H9 (cell line): ENCODE results near the gene ZBTB45. TPM values are rescaled to one million over a fixed set of nuclear protein-coding genes. Genes with fewer than 3 reads are reported as not detected.

ENCODE experiments used
- DNase-seq: peaks from one replicate; pipeline ENCODE4 v3.0.0-alpha.2; 2017
- H2AFZ ChIP-seq: one replicate; pipeline ENCODE4 v1.6.1; 2013; ENCODE audit warnings: mild to moderate bottlenecking, low read length, control low read depth, moderate library complexity
- H2AK5ac ChIP-seq: 2 replicates; pipeline ENCODE4 v1.6.1; 2013; ENCODE audit warnings: low read length, control low read depth, mixed read lengths; ENCODE audit not compliant: insufficient read length
- H2BK120ac ChIP-seq: one replicate; pipeline ENCODE4 v1.6.1; 2013; ENCODE audit warnings: low read depth, mild to moderate bottlenecking, low read length, control low read depth, inconsistent platforms; ENCODE audit not compliant: poor library complexity, severe bottlenecking
- H2BK12ac ChIP-seq: 2 replicates; pipeline ENCODE4 v1.6.1; 2013; ENCODE audit warnings: low read length, control low read depth, mixed read lengths, low read depth; ENCODE audit not compliant: insufficient read length
- H2BK15ac ChIP-seq: 2 replicates; pipeline ENCODE4 v1.6.1; 2013; ENCODE audit warnings: low read depth, low read length, control low read depth
- H2BK20ac ChIP-seq: one replicate; pipeline ENCODE4 v1.6.1; 2013; ENCODE audit warnings: low read depth, mild to moderate bottlenecking, low read length, control low read depth, inconsistent platforms; ENCODE audit not compliant: poor library complexity, severe bottlenecking
- H2BK5ac ChIP-seq: 2 replicates; pipeline ENCODE4 v1.6.1; 2013; ENCODE audit warnings: low read length, control low read depth, mixed read lengths; ENCODE audit not compliant: insufficient read length
- H3K14ac ChIP-seq: 2 replicates; pipeline ENCODE4 v1.6.1; 2013; ENCODE audit warnings: low read length, control low read depth; ENCODE audit not compliant: insufficient read depth
- H3K18ac ChIP-seq: 2 replicates; pipeline ENCODE4 v1.6.1; 2013; ENCODE audit warnings: low read depth, mild to moderate bottlenecking, mixed read lengths, low read length, control low read depth; ENCODE audit not compliant: insufficient read length
- H3K23ac ChIP-seq: 2 replicates; pipeline ENCODE4 v1.6.1; 2013; ENCODE audit warnings: low read length, control low read depth, mixed read lengths, low read depth; ENCODE audit not compliant: insufficient read length
- H3K23me2 ChIP-seq: 2 replicates; pipeline ENCODE4 v1.6.1; 2013; ENCODE audit warnings: low read depth, mild to moderate bottlenecking, mixed read lengths, low read length, control low read depth; ENCODE audit not compliant: insufficient read length, poor library complexity, severe bottlenecking
- H3K27ac ChIP-seq: 2 replicates; pipeline ENCODE4 v1.5.1; 2013; ENCODE audit warnings: low read length, control low read depth, mixed read lengths, low read depth; ENCODE audit not compliant: insufficient read length
- H3K27me3 ChIP-seq: 2 replicates; pipeline ENCODE4 v1.6.1; 2013; ENCODE audit warnings: low read length, control low read depth, inconsistent platforms; ENCODE audit not compliant: insufficient read depth
- H3K4ac ChIP-seq: 2 replicates; pipeline ENCODE4 v1.6.1; 2013; ENCODE audit warnings: low read depth, mild to moderate bottlenecking, control low read depth, inconsistent platforms, low read length, moderate library complexity
- H3K4me1 ChIP-seq: 2 replicates; pipeline ENCODE4 v1.6.1; 2013; ENCODE audit warnings: low read length, control low read depth, inconsistent platforms; ENCODE audit not compliant: insufficient read depth
- H3K4me2 ChIP-seq: 2 replicates; pipeline ENCODE4 v1.6.1; 2013; ENCODE audit warnings: low read length, control low read depth, mixed read lengths; ENCODE audit not compliant: insufficient read length, insufficient read depth
- H3K56ac ChIP-seq: 2 replicates; pipeline ENCODE4 v1.6.1; 2013; ENCODE audit warnings: low read depth, mild to moderate bottlenecking, mixed read lengths, low read length, control low read depth; ENCODE audit not compliant: insufficient read length
- H3K79me1 ChIP-seq: 2 replicates; pipeline ENCODE4 v1.6.1; 2013; ENCODE audit warnings: low read depth, mild to moderate bottlenecking, moderate library complexity, low read length, control low read depth, inconsistent platforms; ENCODE audit not compliant: insufficient read depth, poor library complexity, severe bottlenecking
- H3K79me2 ChIP-seq: 2 replicates; pipeline ENCODE4 v1.6.1; 2013; ENCODE audit warnings: low read length, control low read depth, inconsistent platforms; ENCODE audit not compliant: insufficient read depth
- H3K9ac ChIP-seq: 2 replicates; pipeline ENCODE4 v1.6.1; 2013; ENCODE audit warnings: low read length, control low read depth, mixed read lengths; ENCODE audit not compliant: insufficient read length; ENCODE audit errors: extremely low read depth
- H3K9me3 ChIP-seq: one replicate; pipeline ENCODE4 v1.6.1; 2013; ENCODE audit warnings: low read depth, low read length, inconsistent platforms; ENCODE audit not compliant: control insufficient read depth
- H3T11ph ChIP-seq: one replicate; pipeline ENCODE4 v1.6.1; 2013; ENCODE audit warnings: mild to moderate bottlenecking, low read length, control low read depth, inconsistent platforms
- H4K20me1 ChIP-seq: one replicate; pipeline ENCODE4 v1.6.1; 2013; ENCODE audit not compliant: control insufficient read depth, insufficient read length, insufficient read depth
- H4K5ac ChIP-seq: 2 replicates; pipeline ENCODE4 v1.6.1; 2013; ENCODE audit warnings: low read depth, mild to moderate bottlenecking, mixed read lengths, low read length, control low read depth; ENCODE audit not compliant: insufficient read length
- H4K8ac ChIP-seq: replicated peaks from 2 replicates; pipeline ENCODE4 v1.6.1; 2013; ENCODE audit warnings: low read length, control low read depth, mixed read lengths, low read depth; ENCODE audit not compliant: insufficient read length
- H4K91ac ChIP-seq: 2 replicates; pipeline ENCODE4 v1.6.1; 2013; ENCODE audit warnings: low read depth, mild to moderate bottlenecking, moderate library complexity, mixed read lengths, low read length, control low read depth; ENCODE audit not compliant: insufficient read length
- H3K27ac Mint-ChIP-seq, 3 experiments: 2 replicates in 2 of 3; 3 replicates in 1 of 3; pipeline ENCODE4 v1.8.0; 2020 to 2021; ENCODE audit warnings: mixed read lengths in 3 of 3, mild to moderate bottlenecking in 1 of 3, moderate library complexity in 1 of 3
- H3K27me3 Mint-ChIP-seq: 2 replicates; pipeline ENCODE4 v1.8.0; 2021; ENCODE audit warnings: low read depth, mild to moderate bottlenecking, moderate library complexity, mixed read lengths
- H3K36me3 Mint-ChIP-seq, 3 experiments: 2 replicates in 2 of 3; 3 replicates in 1 of 3; pipeline ENCODE4 v1.8.0; 2020 to 2021; ENCODE audit warnings: low read depth in 3 of 3, mixed read lengths in 3 of 3; ENCODE audit not compliant: insufficient read depth in 1 of 3
- H3K4me1 Mint-ChIP-seq, 2 experiments: 2 replicates each; pipeline ENCODE4 v1.8.0; 2020; ENCODE audit warnings: mixed read lengths in 2 of 2
- H3K4me3 Mint-ChIP-seq, 2 experiments: 2 replicates in 1 of 2; 3 replicates in 1 of 2; pipeline ENCODE4 v1.8.0; 2020 to 2021; ENCODE audit warnings: mild to moderate bottlenecking in 2 of 2, mixed read lengths in 2 of 2, moderate library complexity in 1 of 2
- H3K9me3 Mint-ChIP-seq, 2 experiments: 2 replicates in 1 of 2; 3 replicates in 1 of 2; pipeline ENCODE4 v1.8.0; 2020; ENCODE audit warnings: mild to moderate bottlenecking in 2 of 2, mixed read lengths in 2 of 2, moderate library complexity in 1 of 2
- CTCF ChIP-seq: fragments of 200-600 bp; sonication (generic); conservative IDR thresholded peaks from 3 replicates; pipeline ENCODE4 v1.8.0; 2021; ENCODE audit warnings: antibody characterized with exemption, mild to moderate bottlenecking
- WGBS: extraction: QIAGEN DNeasy Blood & Tissue Kit; methylation state at CpG from one replicate; pipeline ENCODE4 v1.1.7; 2013; ENCODE audit warnings: missing lambda C conversion rate, low lambda C conversion rate, mixed read lengths; ENCODE audit not compliant: insufficient read length; ENCODE audit errors: extremely low coverage; 5-methylcytosine and 5-hydroxymethylcytosine counted together
- total RNA-seq: library from RNA; stranded (reverse); gene quantifications from 2 replicates; pipeline ENCODE4 v1.2.1, GENCODE V29; 2021

The ZBTB45 gene
- total RNA-seq, 1 experiment from 2014 or later: 18.7 TPM

- Histone ChIP-seq H3K23me2 (peaks cover 7% of the 10 kb centered on the region), H2BK15ac (no peak overlapping the region), H2BK12ac (no peak overlapping the region), H3K27ac (no peak overlapping the region), H2BK20ac (no peak overlapping the region), H3K79me1 (no peaks in the 10 kb centered on the region), H3K27me3 (no peaks in the 10 kb centered on the region), H3K56ac (no peak overlapping the region), H3K4me1 (no peaks in the 10 kb centered on the region), H4K5ac (no peak overlapping the region), H3K4ac (no peak overlapping the region), H4K91ac (no peak overlapping the region), H2AK5ac (no peak overlapping the region), H3K79me2 (no peaks in the 10 kb centered on the region), H3K14ac (no peak overlapping the region), H3K9ac (no peak overlapping the region), H3K4me2 (no peak overlapping the region), H4K8ac (no peak overlapping the region), H3K23ac (no peak overlapping the region), H2AFZ (no peak overlapping the region), H2BK120ac (no peak overlapping the region), H3K9me3 (no peaks in the 10 kb centered on the region), H3K18ac (no peak overlapping the region), H3T11ph (no peak overlapping the region), H2BK5ac (no peak overlapping the region), H4K20me1 (no peaks in the 10 kb centered on the region)
- WGBS: no CpG with 5 or more reads among the region's 20 CpGs
- TF ChIP-seq CTCF: no peak
- H3K9me3 Mint-ChIP-seq: no peaks in the 10 kb centered on the region
- H3K27me3 Mint-ChIP-seq: no peaks in the 10 kb centered on the region; the same call in 1 of the 2 replicates
- no peak overlapping the region for H3K27ac Mint-ChIP-seq
- DNase-seq: no peak
- peaks cover 6 to 7% of the 10 kb centered on the region in 2 experiments for H3K4me1 Mint-ChIP-seq
- peaks cover 0 to 7% (median 2%) of the 10 kb centered on the region in 3 experiments; a peak in 3 of 7 replicates for H3K36me3 Mint-ChIP-seq
- H3K4me3 Mint-ChIP-seq: no peak overlapping the region
These were observed 39.2 kb downstream of the ZBTB45 start for GRCh38 chr19:58480481-58480830.
